ENCODE data around the gene LRRC72. TPM values are rescaled to one million over a fixed set of nuclear protein-coding genes. Genes with fewer than 3 reads are reported as not detected.

LRRC72 gene
- total RNA-seq, 2 donors from 2014 or later = not detected

GRCh38 chr7:16561943-16562342 lies 35.3 kb downstream of the LRRC72 start:
- Mint-ChIP-seq H3K4me3 (no peak overlapping the region), H3K27ac (no peak overlapping the region), H3K9me3 (no peaks in the 10 kb centered on the region), H3K4me1 (peaks cover 3% of the 10 kb centered on the region), H3K36me3 (ENCODE audit: low read depth) (no peaks in the 10 kb centered on the region), H3K27me3 (ENCODE audit: insufficient read depth) (no peaks in the 10 kb centered on the region)
- no peaks in the 10 kb centered on the region for H3K4me1 ChIP-seq (ENCODE audit: control insufficient read depth, insufficient read depth, low read length)
- no peaks in the 10 kb centered on the region for H3K36me3 ChIP-seq (ENCODE audit: control insufficient read depth, insufficient read depth, low read length)
- H3K27ac ChIP-seq (ENCODE audit: low read depth, low read length) = no peak overlapping the region
- 93 to 100% methylated on average over 2 to 3 of the region's 3 CpGs for WGBS, 2 experiments (ENCODE audit: insufficient coverage in 1 of 2, insufficient read length in 1 of 2)
- H3K9ac ChIP-seq (ENCODE audit: extremely low read depth, low read length, poor library complexity, severe bottlenecking) = no peak overlapping the region
- H3K9me3 ChIP-seq (ENCODE audit: control insufficient read depth, low read length) = no peaks in the 10 kb centered on the region
- H3K4me3 ChIP-seq (ENCODE audit: low read length) = no peak overlapping the region
- no peaks in the 10 kb centered on the region for H3K27me3 ChIP-seq (ENCODE audit: control insufficient read depth, insufficient read depth, low read length, poor library complexity, severe bottlenecking)
- DNase-seq = no peak
- TF ChIP-seq, protein P1, sequence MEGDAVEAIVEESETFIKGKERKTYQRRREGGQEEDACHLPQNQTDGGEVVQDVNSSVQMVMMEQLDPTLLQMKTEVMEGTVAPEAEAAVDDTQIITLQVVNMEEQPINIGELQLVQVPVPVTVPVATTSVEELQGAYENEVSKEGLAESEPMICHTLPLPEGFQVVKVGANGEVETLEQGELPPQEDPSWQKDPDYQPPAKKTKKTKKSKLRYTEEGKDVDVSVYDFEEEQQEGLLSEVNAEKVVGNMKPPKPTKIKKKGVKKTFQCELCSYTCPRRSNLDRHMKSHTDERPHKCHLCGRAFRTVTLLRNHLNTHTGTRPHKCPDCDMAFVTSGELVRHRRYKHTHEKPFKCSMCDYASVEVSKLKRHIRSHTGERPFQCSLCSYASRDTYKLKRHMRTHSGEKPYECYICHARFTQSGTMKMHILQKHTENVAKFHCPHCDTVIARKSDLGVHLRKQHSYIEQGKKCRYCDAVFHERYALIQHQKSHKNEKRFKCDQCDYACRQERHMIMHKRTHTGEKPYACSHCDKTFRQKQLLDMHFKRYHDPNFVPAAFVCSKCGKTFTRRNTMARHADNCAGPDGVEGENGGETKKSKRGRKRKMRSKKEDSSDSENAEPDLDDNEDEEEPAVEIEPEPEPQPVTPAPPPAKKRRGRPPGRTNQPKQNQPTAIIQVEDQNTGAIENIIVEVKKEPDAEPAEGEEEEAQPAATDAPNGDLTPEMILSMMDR (conservative IDR thresholded peaks at IDR 0.05) = no peak

DNA sequence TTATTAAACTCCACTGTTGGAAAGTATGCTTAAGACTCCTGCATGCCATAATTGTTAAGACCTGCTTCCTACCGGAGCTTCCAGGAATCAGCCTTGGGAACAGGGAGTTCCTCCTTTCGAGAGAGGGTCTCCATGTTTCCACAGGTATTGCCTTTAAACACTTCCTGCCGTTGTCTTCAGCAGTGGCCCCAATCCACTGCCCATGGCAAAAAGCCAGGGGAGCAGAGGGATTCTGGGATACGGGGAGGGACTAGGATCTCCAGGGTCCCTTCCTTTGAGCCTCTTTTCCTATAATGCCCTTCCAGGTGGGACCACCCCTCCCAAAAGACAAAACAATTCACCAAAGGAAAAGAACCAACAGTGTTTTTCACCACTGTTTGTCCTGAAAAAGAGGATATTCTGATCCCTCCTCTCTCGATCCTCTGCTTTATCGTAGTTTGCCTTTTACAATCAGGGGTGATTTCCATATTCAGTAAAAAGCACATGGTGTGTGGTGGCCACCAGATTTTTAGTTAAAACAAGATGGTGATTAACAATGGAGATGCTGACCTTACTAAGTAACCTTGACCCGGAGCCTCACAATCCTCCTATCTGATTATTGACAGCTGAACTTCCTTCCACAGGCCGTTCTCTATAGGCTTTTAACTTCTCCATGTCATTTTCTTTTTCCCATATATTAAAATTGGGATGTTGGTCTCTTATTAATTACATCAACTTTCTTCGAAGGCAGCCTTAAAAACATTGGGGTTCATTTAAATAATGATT lies 36.0 kb downstream of the LRRC72 start:
- no peaks in the 10 kb centered on the region for H3K27me3 Mint-ChIP-seq (ENCODE audit: insufficient read depth)
- H3K9me3 Mint-ChIP-seq = no peaks in the 10 kb centered on the region
- no peaks in the 10 kb centered on the region for H3K9me3 ChIP-seq (ENCODE audit: control insufficient read depth, low read length)
- no peaks in the 10 kb centered on the region for H3K27me3 ChIP-seq (ENCODE audit: control insufficient read depth, insufficient read depth, low read length, poor library complexity, severe bottlenecking)
- no peak overlapping the region for H3K27ac ChIP-seq (ENCODE audit: low read depth, low read length)
- no peak for DNase-seq
- WGBS, 2 experiments (ENCODE audit: insufficient coverage in 1 of 2, insufficient read length in 1 of 2) = 93 to 100% methylated on average over 2 to 8 of the region's 9 CpGs
- H3K4me1 ChIP-seq (ENCODE audit: control insufficient read depth, insufficient read depth, low read length) = no peaks in the 10 kb centered on the region
- H3K4me1 Mint-ChIP-seq = peaks cover 3% of the 10 kb centered on the region
- H3K4me3 ChIP-seq (ENCODE audit: low read length) = no peak overlapping the region
- no peak overlapping the region for H3K27ac Mint-ChIP-seq
- TF ChIP-seq, protein P1 (conservative IDR thresholded peaks at IDR 0.05) = no peak
- no peaks in the 10 kb centered on the region for H3K36me3 Mint-ChIP-seq (ENCODE audit: low read depth)
- H3K9ac ChIP-seq (ENCODE audit: extremely low read depth, low read length, poor library complexity, severe bottlenecking) = no peak overlapping the region
- H3K36me3 ChIP-seq (ENCODE audit: control insufficient read depth, insufficient read depth, low read length) = no peaks in the 10 kb centered on the region
- H3K4me3 Mint-ChIP-seq = no peak overlapping the region

DNA sequence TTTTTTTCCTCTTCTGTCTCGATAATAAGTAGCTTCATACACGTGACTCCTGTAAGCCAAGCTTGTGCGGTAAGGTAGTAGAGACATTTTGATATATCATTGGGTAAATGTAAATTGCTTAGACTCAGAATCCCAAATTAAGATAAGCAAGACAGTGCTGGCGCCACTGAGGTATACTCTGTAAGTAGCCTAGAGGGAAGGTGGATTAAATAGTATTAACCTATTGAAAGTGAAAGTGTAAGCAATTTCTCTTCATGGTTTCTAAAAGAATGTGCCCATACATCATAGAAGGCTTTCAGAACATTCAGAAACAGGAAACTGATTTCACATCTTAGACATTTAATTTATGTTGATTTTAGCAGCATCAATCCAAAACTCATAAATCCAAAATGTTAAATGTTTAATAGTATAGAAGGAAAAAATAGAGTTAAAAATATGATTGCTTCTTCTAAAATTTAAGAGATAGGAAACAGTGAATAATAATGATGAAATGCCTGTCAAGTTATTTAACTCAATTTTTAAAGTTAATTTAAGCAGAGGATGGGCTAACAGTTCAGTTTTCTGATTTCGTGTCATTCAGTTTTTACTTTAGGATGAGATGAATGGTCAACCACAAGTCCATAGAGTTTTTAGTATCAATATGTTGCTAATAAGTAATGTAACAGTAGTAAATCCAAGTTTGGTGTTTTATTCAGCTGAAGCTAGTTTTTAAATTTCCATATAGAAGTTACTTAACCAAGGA lies 36.8 kb downstream of the LRRC72 start:
- Histone ChIP-seq H3K9me3 (ENCODE audit: control insufficient read depth, low read length) (no peaks in the 10 kb centered on the region), H3K4me1 (ENCODE audit: control insufficient read depth, insufficient read depth, low read length) (no peaks in the 10 kb centered on the region), H3K36me3 (ENCODE audit: control insufficient read depth, insufficient read depth, low read length) (no peaks in the 10 kb centered on the region), H3K27me3 (ENCODE audit: control insufficient read depth, insufficient read depth, low read length, poor library complexity, severe bottlenecking) (no peaks in the 10 kb centered on the region), H3K4me3 (ENCODE audit: low read length) (no peak overlapping the region), H3K27ac (ENCODE audit: low read depth, low read length) (no peak overlapping the region), H3K9ac (ENCODE audit: extremely low read depth, low read length, poor library complexity, severe bottlenecking) (no peak overlapping the region)
- Mint-ChIP-seq H3K9me3 (no peaks in the 10 kb centered on the region), H3K4me3 (no peak overlapping the region), H3K27ac (no peak overlapping the region), H3K27me3 (ENCODE audit: insufficient read depth) (no peaks in the 10 kb centered on the region), H3K4me1 (peaks cover 3% of the 10 kb centered on the region), H3K36me3 (ENCODE audit: low read depth) (no peaks in the 10 kb centered on the region)
- no peak for DNase-seq
- WGBS, 2 experiments (ENCODE audit: insufficient coverage in 1 of 2, insufficient read length in 1 of 2) = 90 to 95% methylated on average over 2 to 5 of the region's 5 CpGs
- TF ChIP-seq, protein P1 (conservative IDR thresholded peaks at IDR 0.05) = no peak
